Measurements from ENCODE around the gene NTRK2. TPM values are rescaled to one million over a fixed set of nuclear protein-coding genes. Genes with fewer than 3 reads are reported as not detected.

NTRK2 gene
- total and polyA plus RNA-seq, 10 of the 15 experiments (the other 5 are each of a cell fraction or from before 2014, with no cell fraction given), result 0.42 to 4.6 (median 0.65) TPM

DNA sequence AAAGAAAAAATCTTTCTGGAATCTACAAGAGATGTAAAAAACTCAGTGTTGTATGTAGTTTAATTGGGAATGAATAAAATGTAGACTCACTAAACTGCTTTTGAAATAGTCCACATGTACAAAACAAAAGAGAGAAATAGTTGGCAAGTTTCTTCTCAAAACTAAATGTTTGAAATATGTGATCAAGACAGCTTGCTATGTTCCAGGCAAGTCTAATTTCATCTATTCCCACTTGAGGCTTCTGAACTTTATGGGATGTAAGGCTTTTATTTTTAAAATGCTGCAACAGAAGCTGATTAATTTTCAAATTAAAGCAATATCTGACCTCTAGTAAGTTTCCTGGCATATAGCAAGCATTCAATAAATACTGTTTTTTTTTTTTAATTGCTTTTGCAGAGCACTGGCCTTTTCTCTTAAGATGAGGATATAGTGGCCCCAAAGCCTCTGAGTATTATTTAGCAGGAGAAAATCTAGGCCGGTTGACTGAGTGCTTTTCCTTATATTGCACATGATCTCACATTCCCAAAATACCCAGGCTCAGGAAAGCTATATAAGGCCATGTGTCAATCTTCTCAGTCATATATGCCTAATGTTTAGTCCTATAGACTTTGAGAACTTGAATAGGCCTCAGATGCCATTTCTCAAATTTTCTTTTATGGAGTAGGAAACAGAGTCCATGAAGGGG is 183.2 kb downstream of the NTRK2 start:
- POLR2A ChIA-PET, result no interaction called here
- RAD21 ChIA-PET (ENCODE audit: unreplicated experiment), result no interaction called here
- intact Hi-C loops (cut with micrococcal nuclease; ENCODE audit: unreplicated experiment) (no loop called here), in situ Hi-C loops (cut with MboI) (no loop called here)
- H3K36me3 ChIP-seq (ENCODE audit: control insufficient read depth in 2 of 2, insufficient read depth in 2 of 2, low read length in 1 of 2), result no peaks in the 10 kb centered on the region
- SMC1A ChIA-PET (ENCODE audit: uncharacterized antibody, unreplicated experiment), result no interaction called here
- no peaks in the 10 kb centered on the region for H4K20me1 ChIP-seq (ENCODE audit: control insufficient read depth, insufficient read depth)
- no peak overlapping the region for H2AFZ ChIP-seq (ENCODE audit: control insufficient read depth, low read depth, low read length)
- BruUV-seq (replicated peaks), result no TSS peak
- no peaks in the 10 kb centered on the region for H3K9me3 ChIP-seq (replicated peaks; ENCODE audit: control insufficient read depth, insufficient read depth, low read length)
- TF ChIP-seq ZZZ3 (IDR thresholded peaks at IDR 0.05; ENCODE audit: control insufficient read depth, insufficient read length, low read depth) (no peak), NRF1 (conservative IDR thresholded peaks at IDR 0.05; ENCODE audit: low read depth, low read length) (no peak), ESRRA (IDR thresholded peaks at IDR 0.05; ENCODE audit: low read length) (no peak), EZH2 (IDR thresholded peaks at IDR 0.05; ENCODE audit: borderline replicate concordance, control insufficient read depth, low read depth, low read length) (no peak)
- ATAC-seq (no peak), FAIRE-seq (no peak), DNase-seq (ENCODE audit: low read depth, low spot score) (no peak)
- no peak overlapping the region for H3K27ac ChIP-seq (ENCODE audit: control insufficient read depth, insufficient read depth)
- no peak overlapping the region for H3K4me2 ChIP-seq (ENCODE audit: control insufficient read depth, insufficient read depth)
- H3K4me1 ChIP-seq (ENCODE audit: control insufficient read depth, insufficient read depth, low read length), result no peaks in the 10 kb centered on the region
- 64% methylated on average over 1 of the region's 1 CpG for WGBS (ENCODE audit: insufficient coverage, insufficient replicate concordance, low lambda C conversion rate, missing lambda C conversion rate)
- no peak overlapping the region for H3K9ac ChIP-seq (ENCODE audit: control insufficient read depth, insufficient read depth, low read length)
- H3K4me3 ChIP-seq, result no peak overlapping the region
- H3K27me3 ChIP-seq (replicated peaks in 1 of 2; ENCODE audit: control insufficient read depth in 2 of 2, insufficient read depth in 2 of 2, low read length in 1 of 2), result no peaks in the 10 kb centered on the region
- CTCF ChIA-PET, result interaction anchor here (0.6 to 1.4 kb wide), 2 partner anchors 12 to 40 kb away, joined by 3 to 4 read pairs; no protein-coding TSS in a partner anchor
- H3K79me2 ChIP-seq (ENCODE audit: control insufficient read depth, insufficient read depth, low read length), result no peaks in the 10 kb centered on the region

DNA sequence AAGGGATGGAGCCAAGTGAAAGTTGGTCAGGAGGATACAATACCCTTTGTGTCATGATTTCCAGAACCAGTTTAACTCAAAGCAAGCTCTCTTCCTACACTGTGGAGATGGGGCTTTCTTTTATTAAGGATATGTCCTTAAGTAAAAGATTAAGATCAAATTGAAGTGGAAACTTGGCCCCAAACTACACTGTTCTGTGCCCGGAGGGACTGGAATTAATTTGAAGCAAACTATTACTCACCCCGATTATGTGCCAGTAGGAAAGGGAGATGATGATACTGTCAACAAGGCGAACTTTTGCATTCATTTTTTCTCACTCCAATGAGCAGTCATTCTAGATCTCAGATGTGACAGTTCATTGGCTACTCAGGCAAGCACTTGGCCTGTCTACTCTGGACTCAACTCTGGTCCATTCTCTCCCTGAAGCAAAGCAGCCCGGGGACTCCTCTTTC is 186.7 kb downstream of the NTRK2 start:
- TF ChIP-seq TCF3 (IDR thresholded peaks at IDR 0.05; ENCODE audit: borderline replicate concordance, insufficient read depth, low read depth, low read length), result no peak
- Histone ChIP-seq H3K9ac (ENCODE audit: control insufficient read depth, insufficient read depth, low read length) (no peak overlapping the region), H3K27me3 (replicated peaks in 1 of 2; ENCODE audit: control insufficient read depth in 2 of 2, insufficient read depth in 2 of 2, low read length in 1 of 2) (no peaks in the 10 kb centered on the region), H3K27ac (ENCODE audit: control insufficient read depth, insufficient read depth) (no peak overlapping the region), H4K20me1 (ENCODE audit: control insufficient read depth, insufficient read depth) (no peaks in the 10 kb centered on the region), H3K79me2 (ENCODE audit: control insufficient read depth, insufficient read depth, low read length) (no peaks in the 10 kb centered on the region), H3K9me3 (replicated peaks; ENCODE audit: control insufficient read depth, insufficient read depth, low read length) (no peaks in the 10 kb centered on the region), H2AFZ (ENCODE audit: control insufficient read depth, low read depth, low read length) (no peak overlapping the region), H3K4me3 (no peak overlapping the region), H3K36me3 (ENCODE audit: control insufficient read depth in 2 of 2, insufficient read depth in 2 of 2, low read length in 1 of 2) (no peaks in the 10 kb centered on the region), H3K4me1 (ENCODE audit: control insufficient read depth, insufficient read depth, low read length) (no peaks in the 10 kb centered on the region), H3K4me2 (ENCODE audit: control insufficient read depth, insufficient read depth) (no peak overlapping the region)
- ChIA-PET SMC1A (ENCODE audit: uncharacterized antibody, unreplicated experiment) (interaction anchor here (0.7 to 1.4 kb wide), 3 partner anchors 10 to 24 kb away, joined by 3 to 4 read pairs (median 3); no protein-coding TSS in a partner anchor), CTCF (interaction anchor here (0.7 to 1.1 kb wide), 3 partner anchors 17 to 408 kb away, joined by 3 read pairs; no protein-coding TSS in a partner anchor), POLR2A (interaction anchor here (0.6 kb wide), 1 partner anchor 390 kb away, joined by 3 read pairs; no protein-coding TSS in a partner anchor), RAD21 (ENCODE audit: unreplicated experiment) (no interaction called here)
- in situ Hi-C loops (cut with MboI), result no loop called here
- intact Hi-C loops (cut with micrococcal nuclease; ENCODE audit: unreplicated experiment), result no loop called here
- BruUV-seq (replicated peaks), result no TSS peak
- DNase-seq (ENCODE audit: low read depth, low spot score), result no peak
- no peak for FAIRE-seq
- 35% methylated on average over 4 of the region's 4 CpGs for WGBS (ENCODE audit: insufficient coverage, insufficient replicate concordance, low lambda C conversion rate, missing lambda C conversion rate)
- no peak for ATAC-seq
